Measurements from ENCODE around the gene IGSF9B. TPM values are rescaled to one million over a fixed set of nuclear protein-coding genes. Genes with fewer than 3 reads are reported as not detected.

The IGSF9B gene
- total RNA-seq, 2 experiments from 2014 or later: 24.3 to 27.4 TPM

DNA sequence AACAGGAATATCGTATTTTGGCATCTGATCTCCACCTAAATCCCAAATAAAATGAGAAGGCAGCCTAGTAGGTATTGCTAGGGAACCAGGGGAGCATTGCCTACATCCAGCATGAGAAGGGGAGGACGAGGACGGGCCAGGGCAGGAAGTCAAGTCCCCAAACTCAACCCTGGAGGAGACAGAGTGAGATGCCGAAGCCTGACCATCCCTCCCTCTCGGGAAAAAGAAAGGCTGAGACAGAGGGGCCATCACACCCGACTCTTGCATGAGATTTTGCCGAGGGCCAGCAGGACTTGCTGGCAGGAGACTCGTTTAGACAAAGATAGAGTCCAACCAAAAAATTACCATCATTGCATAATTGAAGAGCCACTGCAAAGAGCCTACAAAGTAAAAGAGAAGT is 61.2 kb downstream of the IGSF9B start:
- Histone ChIP-seq H3K27me3 (ENCODE audit: control insufficient read depth in 1 of 2, insufficient read depth in 2 of 2, low read length in 2 of 2) (peaks cover 0 to 3% of the 10 kb centered on the region in 2 experiments), H3K9me3 (ENCODE audit: control insufficient read depth in 1 of 2, insufficient read depth in 1 of 2, low read length in 2 of 2) (no peaks in the 10 kb centered on the region), H3K27ac (ENCODE audit: low read depth in 1 of 2, low read length in 2 of 2) (no peak overlapping the region), H3K4me3 (ENCODE audit: low read length) (no peak overlapping the region), H3K4me1 (ENCODE audit: insufficient read depth, low read length) (no peaks in the 10 kb centered on the region), H3K36me3 (ENCODE audit: insufficient read depth, low read length) (no peaks in the 10 kb centered on the region)
- Mint-ChIP-seq H3K36me3 (ENCODE audit: low read depth) (peaks cover 8% of the 10 kb centered on the region), H3K4me1 (ENCODE audit: low read depth) (no peaks in the 10 kb centered on the region), H3K27ac (no peak overlapping the region), H3K4me3 (no peak overlapping the region), H3K9me3 (no peaks in the 10 kb centered on the region), H3K27me3 (peaks cover 18% of the 10 kb centered on the region)
- intact Hi-C loops (cut with DNase I, micrococcal nuclease): no loop called here
- TF ChIP-seq, protein P1, sequence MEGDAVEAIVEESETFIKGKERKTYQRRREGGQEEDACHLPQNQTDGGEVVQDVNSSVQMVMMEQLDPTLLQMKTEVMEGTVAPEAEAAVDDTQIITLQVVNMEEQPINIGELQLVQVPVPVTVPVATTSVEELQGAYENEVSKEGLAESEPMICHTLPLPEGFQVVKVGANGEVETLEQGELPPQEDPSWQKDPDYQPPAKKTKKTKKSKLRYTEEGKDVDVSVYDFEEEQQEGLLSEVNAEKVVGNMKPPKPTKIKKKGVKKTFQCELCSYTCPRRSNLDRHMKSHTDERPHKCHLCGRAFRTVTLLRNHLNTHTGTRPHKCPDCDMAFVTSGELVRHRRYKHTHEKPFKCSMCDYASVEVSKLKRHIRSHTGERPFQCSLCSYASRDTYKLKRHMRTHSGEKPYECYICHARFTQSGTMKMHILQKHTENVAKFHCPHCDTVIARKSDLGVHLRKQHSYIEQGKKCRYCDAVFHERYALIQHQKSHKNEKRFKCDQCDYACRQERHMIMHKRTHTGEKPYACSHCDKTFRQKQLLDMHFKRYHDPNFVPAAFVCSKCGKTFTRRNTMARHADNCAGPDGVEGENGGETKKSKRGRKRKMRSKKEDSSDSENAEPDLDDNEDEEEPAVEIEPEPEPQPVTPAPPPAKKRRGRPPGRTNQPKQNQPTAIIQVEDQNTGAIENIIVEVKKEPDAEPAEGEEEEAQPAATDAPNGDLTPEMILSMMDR (IDR thresholded peaks at IDR 0.05): no peak
- no peak for ATAC-seq (ENCODE audit: poor library complexity)
- ChIA-PET CTCF (no interaction called here), POLR2A (interaction anchor here (0.7 kb wide), 1 partner anchor 144 kb away, joined by 3 read pairs; no protein-coding TSS in a partner anchor)
- no peak for DNase-seq

- Mint-ChIP-seq H3K9me3 (no peaks in the 10 kb centered on the region), H3K4me1 (ENCODE audit: low read depth) (no peaks in the 10 kb centered on the region), H3K27ac (no peak overlapping the region), H3K27me3 (peaks cover 23% of the 10 kb centered on the region), H3K36me3 (ENCODE audit: low read depth) (peaks cover 8% of the 10 kb centered on the region), H3K4me3 (no peak overlapping the region)
- peaks cover 0 to 3% of the 10 kb centered on the region in 2 experiments for H3K27me3 ChIP-seq (ENCODE audit: control insufficient read depth in 1 of 2, insufficient read depth in 2 of 2, low read length in 2 of 2)
- H3K27ac ChIP-seq (ENCODE audit: low read depth in 1 of 2, low read length in 2 of 2): no peak overlapping the region
- H3K9me3 ChIP-seq (ENCODE audit: control insufficient read depth in 1 of 2, insufficient read depth in 1 of 2, low read length in 2 of 2): no peaks in the 10 kb centered on the region
- TF ChIP-seq, protein P1 (IDR thresholded peaks at IDR 0.05): no peak
- ATAC-seq (ENCODE audit: poor library complexity) (no peak), DNase-seq (no peak)
- intact Hi-C loops (cut with DNase I, micrococcal nuclease): no loop called here
- H3K4me1 ChIP-seq (ENCODE audit: insufficient read depth, low read length): no peaks in the 10 kb centered on the region
- no peak overlapping the region for H3K4me3 ChIP-seq (ENCODE audit: low read length)
- no peaks in the 10 kb centered on the region for H3K36me3 ChIP-seq (ENCODE audit: insufficient read depth, low read length)
- POLR2A ChIA-PET: interaction anchor here (0.7 kb wide), 1 partner anchor 144 kb away, joined by 3 read pairs; no protein-coding TSS in a partner anchor
- CTCF ChIA-PET: no interaction called here
These were observed 61.7 kb downstream of the IGSF9B start for GRCh38 chr11:133895061-133895479.

GRCh38 chr11:133893381-133893780 is 63.4 kb downstream of the IGSF9B start:
- no peaks in the 10 kb centered on the region for H3K9me3 Mint-ChIP-seq
- Histone ChIP-seq H3K9me3 (ENCODE audit: control insufficient read depth in 1 of 2, insufficient read depth in 1 of 2, low read length in 2 of 2) (no peaks in the 10 kb centered on the region), H3K4me3 (ENCODE audit: low read length) (no peak overlapping the region), H3K27ac (ENCODE audit: low read depth in 1 of 2, low read length in 2 of 2) (no peak overlapping the region), H3K4me1 (ENCODE audit: insufficient read depth, low read length) (no peaks in the 10 kb centered on the region), H3K27me3 (ENCODE audit: control insufficient read depth in 1 of 2, insufficient read depth in 2 of 2, low read length in 2 of 2) (peaks cover 0 to 3% of the 10 kb centered on the region in 2 experiments), H3K36me3 (ENCODE audit: insufficient read depth, low read length) (no peaks in the 10 kb centered on the region)
- ChIA-PET POLR2A (no interaction called here), CTCF (no interaction called here)
- H3K4me3 Mint-ChIP-seq: no peak overlapping the region
- H3K27ac Mint-ChIP-seq: no peak overlapping the region
- peaks cover 27% of the 10 kb centered on the region for H3K27me3 Mint-ChIP-seq
- no peak for DNase-seq
- ATAC-seq (ENCODE audit: poor library complexity): no peak
- intact Hi-C loops (cut with DNase I, micrococcal nuclease): no loop called here
- TF ChIP-seq, protein P1 (IDR thresholded peaks at IDR 0.05): no peak
- H3K36me3 Mint-ChIP-seq (ENCODE audit: low read depth): peaks cover under 1% of the 10 kb centered on the region
- no peaks in the 10 kb centered on the region for H3K4me1 Mint-ChIP-seq (ENCODE audit: low read depth)
